SK-N-SH (cell line): ENCODE data around the gene KIF4A.
"Not testable (repeated sequence)": the region's sequence is repeated elsewhere in the genome, so short reads cannot be mapped to it uniquely, and the experiment has no call there.

Experiments used
- CTCF ChIP-seq: fragments of 200-600 bp; sonication (generic); IDR thresholded peaks from 2 replicates; pipeline ENCODE4 v1.6.1; 2017; ENCODE audit warnings: antibody characterized with exemption, mild to moderate bottlenecking, moderate library complexity
- EP300 ChIP-seq, 2 experiments: IDR thresholded peaks; 2 replicates each; pipeline versions ENCODE4 v1.4.0 to v1.6.1; 2012; ENCODE audit warnings: borderline replicate concordance in 1 of 2, low read depth in 1 of 2, low read length in 1 of 2
- FOXJ3 ChIP-seq: sonication (generic); formaldehyde crosslinking; IDR thresholded peaks from 2 replicates; pipeline ENCODE4 v1.5.1; 2020; ENCODE audit warnings: mild to moderate bottlenecking, missing genetic modification reagents
- IRF3 ChIP-seq: fragments of 150-350 bp; IDR thresholded peaks from 2 replicates; pipeline ENCODE4 v1.6.1; 2016; ENCODE audit warnings: mild to moderate bottlenecking, low read depth, low read length
- MAX ChIP-seq: IDR thresholded peaks from 2 replicates; pipeline ENCODE4 v1.4.0; 2012; ENCODE audit warnings: low read depth
- PBX3 ChIP-seq: IDR thresholded peaks from 2 replicates; pipeline ENCODE4; 2012
- SIN3A ChIP-seq: IDR thresholded peaks from 2 replicates; pipeline ENCODE4 v1.6.1; 2012; ENCODE audit warnings: low read depth, mild to moderate bottlenecking, low read length, moderate library complexity, borderline replicate concordance
- SMC3 ChIP-seq: IDR thresholded peaks from 2 replicates; pipeline ENCODE4 v1.6.1; 2012; ENCODE audit warnings: low read depth, low read length, improper control_type of control experiment
- TAF1 ChIP-seq: IDR thresholded peaks from 2 replicates; pipeline ENCODE4 v1.6.1; 2012; ENCODE audit warnings: low read depth, mild to moderate bottlenecking, low read length, moderate library complexity, borderline replicate concordance

- not testable (repeated sequence) for TF ChIP-seq CTCF; IRF3; MAX; FOXJ3 (CRISPR knock-in tag); SMC3; SIN3A; PBX3; TAF1; EP300 (IDR thresholded peaks at IDR 0.05; ENCODE audit: borderline replicate concordance in 1 of 2, low read depth in 1 of 2, low read length in 1 of 2)
Measured at GRCh38 chrX:70349367-70350125, 59.6 kb downstream of the KIF4A start.
